Measurements from ENCODE around the gene KRTAP10-1.

The KRTAP10-1 gene

GRCh38 chr21:44500111-44500510, 39.9 kb downstream of the KRTAP10-1 start:
- no peak for DNase-seq

GRCh38 chr21:44499631-44500030, 40.4 kb downstream of the KRTAP10-1 start:
- DNase-seq = no peak

GRCh38 chr21:44499211-44499560, 40.8 kb downstream of the KRTAP10-1 start:
- DNase-seq = no peak

GRCh38 chr21:44498280-44499210, 41.5 kb downstream of the KRTAP10-1 start:
- DNase-seq = no peak

DNA sequence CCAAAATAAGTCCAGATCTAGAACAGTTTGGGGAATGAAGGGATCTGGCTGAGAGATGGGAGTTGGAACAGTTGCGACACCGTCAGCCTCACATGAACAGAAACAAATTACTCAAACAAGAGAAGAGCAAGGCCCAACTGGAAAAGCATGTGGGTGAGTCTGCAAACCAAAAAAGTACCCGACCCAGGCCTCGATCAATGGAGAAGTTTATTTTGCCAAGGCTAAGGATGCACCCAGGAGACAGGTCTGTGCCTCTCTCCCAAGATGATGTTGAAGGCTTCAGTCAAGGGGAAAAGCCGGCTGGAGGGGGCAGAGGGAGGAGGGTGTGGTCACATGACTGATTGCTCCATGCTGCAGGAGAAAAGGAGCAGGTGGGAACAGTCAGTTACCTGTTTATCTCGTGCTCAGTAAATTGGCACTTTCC, 42.3 kb downstream of the KRTAP10-1 start:
- DNase-seq = no peak

DNA sequence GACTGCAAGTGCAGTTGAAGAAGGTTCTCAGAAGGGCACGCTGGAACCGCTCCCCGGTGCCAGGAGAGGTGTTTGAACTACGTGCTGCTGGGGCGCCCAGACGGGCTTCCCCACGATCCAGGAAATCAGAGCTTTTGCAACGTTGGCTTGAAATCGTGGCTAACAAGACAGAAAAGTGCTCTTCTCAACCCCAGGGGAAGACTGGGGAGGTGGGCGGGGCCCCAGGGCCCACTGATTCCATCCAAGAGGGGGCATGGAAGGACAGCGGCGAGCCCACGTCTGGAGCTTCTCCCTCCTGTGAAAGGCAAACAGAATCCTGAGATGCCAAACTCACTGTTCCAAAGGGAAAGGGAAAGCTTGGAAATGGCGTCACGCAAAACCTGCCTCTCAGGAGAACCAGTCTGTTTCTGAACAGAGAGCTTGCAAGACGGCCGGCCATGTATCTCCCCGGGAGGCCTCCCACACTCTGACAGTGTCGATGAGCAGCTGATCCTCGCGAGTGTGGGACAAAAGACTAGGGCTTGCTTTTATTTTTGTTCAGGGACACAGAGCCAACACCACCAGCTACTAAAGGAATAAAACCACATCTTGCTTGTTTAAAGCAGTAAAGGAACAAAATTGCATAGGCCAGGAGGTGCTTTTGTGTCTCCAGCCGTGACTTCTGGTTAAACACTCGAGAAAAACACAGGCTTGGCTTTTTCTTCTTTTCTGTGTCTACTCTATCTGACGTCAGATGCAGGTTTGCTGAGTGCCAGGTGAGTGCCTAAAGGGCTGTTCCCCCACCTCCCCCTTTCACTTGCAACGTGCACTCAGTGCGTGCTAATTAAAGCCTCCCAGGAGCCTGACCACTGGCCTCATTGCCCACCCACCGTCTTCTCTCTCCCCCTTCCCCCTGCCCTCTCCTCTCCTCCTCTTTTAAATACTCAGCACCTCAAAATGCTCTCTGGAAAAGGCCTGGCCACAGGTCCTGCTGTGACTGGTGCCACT, 43.1 kb downstream of the KRTAP10-1 start:
- DNase-seq = no peak

DNA sequence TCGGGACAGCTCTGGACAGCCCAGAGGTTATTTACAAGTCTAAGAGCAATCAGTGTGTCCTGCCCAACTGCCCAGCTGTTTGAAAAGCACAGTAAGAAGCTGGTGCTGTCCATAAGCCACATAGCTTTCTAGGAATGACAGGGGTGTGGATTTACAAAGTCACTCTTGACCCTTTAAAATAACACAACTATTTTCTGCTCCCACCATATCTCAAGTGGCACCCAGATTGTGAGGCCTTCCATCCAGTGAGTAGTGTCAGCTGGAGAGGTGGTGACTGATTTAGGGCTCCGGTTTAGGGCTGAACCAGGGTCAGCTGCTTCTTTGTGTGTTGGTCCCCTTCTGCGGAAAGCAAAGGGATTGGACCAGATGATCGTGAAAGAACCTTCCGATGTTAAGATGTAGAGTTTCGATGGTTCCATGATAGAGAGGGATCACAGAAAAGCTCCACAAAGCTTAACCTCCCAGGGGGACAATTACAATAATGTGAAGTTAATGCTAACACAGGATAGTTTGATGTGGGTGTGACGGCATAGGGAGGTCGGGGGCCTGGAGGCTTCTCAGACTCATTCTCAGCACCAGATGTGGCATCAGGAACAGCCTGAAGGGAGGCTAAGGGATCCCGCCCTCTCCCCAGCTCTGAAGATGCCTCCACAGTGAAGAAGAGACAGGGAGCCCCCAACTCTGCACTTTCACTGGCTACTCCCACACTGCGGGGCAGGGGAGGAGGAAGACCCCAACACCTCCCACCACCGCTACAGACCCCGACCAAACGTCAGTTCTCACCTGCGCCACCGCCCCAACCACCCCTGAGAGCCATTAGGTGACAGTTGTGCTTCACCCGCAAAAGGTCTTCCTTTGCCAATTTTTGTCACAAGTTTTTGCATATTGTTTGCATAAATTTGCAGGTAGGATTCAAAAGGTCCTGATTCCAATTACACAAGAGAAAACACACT, 44.1 kb downstream of the KRTAP10-1 start:
- no peak for DNase-seq

GRCh38 chr21:44494956-44495355, 45.0 kb downstream of the KRTAP10-1 start:
- no peak for DNase-seq

DNA sequence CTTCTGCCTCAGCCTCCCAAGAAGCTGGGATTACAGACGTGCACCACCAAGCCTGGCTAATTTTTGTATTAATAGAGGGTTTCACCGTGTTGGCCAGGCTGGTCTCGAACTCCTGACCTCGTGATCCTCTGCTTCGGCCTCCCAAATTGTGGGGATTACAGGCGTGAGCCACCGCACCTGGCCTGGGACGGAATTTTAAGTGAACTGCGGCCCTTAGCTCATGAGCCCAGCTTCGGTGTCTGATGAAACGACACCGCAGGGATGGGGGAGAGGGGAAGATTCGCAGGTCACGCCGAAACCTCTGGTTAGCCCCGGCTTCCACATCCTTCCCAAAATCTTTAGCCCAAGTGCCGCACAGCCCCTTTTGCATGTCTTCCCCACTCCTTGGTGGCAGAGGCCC, 45.6 kb downstream of the KRTAP10-1 start:
- DNase-seq = no peak

- DNase-seq = no peak
Observed at GRCh38 chr21:44492567-44493385, 47.2 kb downstream of the KRTAP10-1 start.

GRCh38 chr21:44490816-44491215, 49.2 kb downstream of the KRTAP10-1 start:
- DNase-seq = no peak

DNA sequence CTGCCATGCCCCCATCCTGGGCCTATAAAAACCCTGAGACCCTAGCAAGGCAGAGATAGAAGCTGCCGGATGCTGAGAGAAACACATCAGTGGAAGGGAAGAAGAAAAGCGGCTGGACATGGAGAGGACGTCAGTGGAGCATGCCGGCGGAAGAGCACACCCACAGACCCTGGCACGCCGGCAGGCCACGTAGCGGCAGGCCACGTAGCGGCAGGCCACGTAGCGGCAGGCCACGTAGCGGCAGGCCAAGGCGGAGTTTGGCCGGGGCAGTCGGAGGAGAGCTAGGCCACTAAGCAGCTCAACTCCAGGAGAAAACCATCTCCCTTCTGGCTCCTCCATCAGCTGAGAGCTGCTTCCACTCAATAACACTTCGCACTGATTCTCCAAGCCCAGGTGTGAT, 49.6 kb downstream of the KRTAP10-1 start:
- no peak for DNase-seq

DNA sequence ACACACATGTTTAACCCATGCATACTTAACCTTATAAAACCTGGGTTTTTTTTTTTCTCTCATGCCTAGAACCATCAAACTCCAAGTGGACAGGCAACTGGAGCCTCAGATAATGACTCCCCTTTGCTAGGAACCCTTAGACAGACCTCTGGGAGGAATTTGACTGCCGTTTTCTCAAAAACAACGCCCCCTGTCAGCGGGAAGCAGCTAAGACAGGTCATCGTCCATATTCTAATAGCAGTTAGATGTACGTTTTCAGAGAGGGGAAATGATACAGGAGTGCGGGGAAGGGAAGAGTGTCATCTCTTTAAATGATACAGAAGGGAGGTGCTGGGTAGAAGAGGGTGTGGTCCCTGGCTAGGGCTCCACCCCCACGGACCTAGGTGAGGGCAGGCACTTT, 50.0 kb downstream of the KRTAP10-1 start:
- peak; percentile 2 for DNase-seq
